ENCODE measurements around the gene ANP32B.
A peak's percentile ranks its signal among the peaks of the same experiment; 100 is the strongest.

Gene ANP32B

GRCh38 chr9:98047002-98047401, 63.9 kb downstream of the ANP32B start:
- DNase-seq (ENCODE audit: low read depth in 2 of 2): no peak
- no peak overlapping the region for H3K4me3 ChIP-seq (replicated peaks in 1 of 2; ENCODE audit: low read depth in 2 of 2, low read length in 2 of 2)
- TF ChIP-seq, protein P1, sequence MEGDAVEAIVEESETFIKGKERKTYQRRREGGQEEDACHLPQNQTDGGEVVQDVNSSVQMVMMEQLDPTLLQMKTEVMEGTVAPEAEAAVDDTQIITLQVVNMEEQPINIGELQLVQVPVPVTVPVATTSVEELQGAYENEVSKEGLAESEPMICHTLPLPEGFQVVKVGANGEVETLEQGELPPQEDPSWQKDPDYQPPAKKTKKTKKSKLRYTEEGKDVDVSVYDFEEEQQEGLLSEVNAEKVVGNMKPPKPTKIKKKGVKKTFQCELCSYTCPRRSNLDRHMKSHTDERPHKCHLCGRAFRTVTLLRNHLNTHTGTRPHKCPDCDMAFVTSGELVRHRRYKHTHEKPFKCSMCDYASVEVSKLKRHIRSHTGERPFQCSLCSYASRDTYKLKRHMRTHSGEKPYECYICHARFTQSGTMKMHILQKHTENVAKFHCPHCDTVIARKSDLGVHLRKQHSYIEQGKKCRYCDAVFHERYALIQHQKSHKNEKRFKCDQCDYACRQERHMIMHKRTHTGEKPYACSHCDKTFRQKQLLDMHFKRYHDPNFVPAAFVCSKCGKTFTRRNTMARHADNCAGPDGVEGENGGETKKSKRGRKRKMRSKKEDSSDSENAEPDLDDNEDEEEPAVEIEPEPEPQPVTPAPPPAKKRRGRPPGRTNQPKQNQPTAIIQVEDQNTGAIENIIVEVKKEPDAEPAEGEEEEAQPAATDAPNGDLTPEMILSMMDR (IDR thresholded peaks at IDR 0.05; ENCODE audit: low read depth, low read length): no peak

GRCh38 chr9:98049288-98050072, 66.3 kb downstream of the ANP32B start:
- H3K4me3 ChIP-seq (replicated peaks in 1 of 2; ENCODE audit: low read depth in 2 of 2, low read length in 2 of 2): no peak overlapping the region
- DNase-seq (ENCODE audit: low read depth in 2 of 2): no peak
- TF ChIP-seq, protein P1 (IDR thresholded peaks at IDR 0.05; ENCODE audit: low read depth, low read length): no peak

DNA sequence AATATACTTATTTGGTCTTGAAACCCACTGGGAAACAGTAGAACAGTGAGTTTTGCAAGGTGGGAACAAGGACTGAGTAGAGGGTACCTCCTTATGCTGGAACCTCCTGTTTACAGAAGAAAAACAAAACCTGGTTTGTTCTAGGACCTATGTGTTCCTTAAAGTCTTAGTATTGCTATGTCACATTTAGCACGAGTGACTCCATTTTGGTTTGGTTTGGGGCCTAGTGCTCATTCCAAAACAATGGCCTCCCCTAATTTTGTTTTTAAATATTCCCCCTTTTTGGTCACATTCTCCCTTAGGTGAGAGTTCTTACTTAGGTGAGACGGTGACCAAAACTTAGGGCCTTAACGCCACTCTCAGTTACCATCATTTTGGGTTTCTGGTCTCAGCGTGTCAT, 67.2 kb downstream of the ANP32B start:
- TF ChIP-seq, protein P1 (IDR thresholded peaks at IDR 0.05; ENCODE audit: low read depth, low read length): no peak
- H3K4me3 ChIP-seq (replicated peaks in 1 of 2; ENCODE audit: low read depth in 2 of 2, low read length in 2 of 2): no peak overlapping the region
- DNase-seq (ENCODE audit: low read depth in 2 of 2): no peak

- H3K4me3 ChIP-seq (replicated peaks in 1 of 2; ENCODE audit: low read depth in 2 of 2, low read length in 2 of 2): no peak overlapping the region
- TF ChIP-seq, protein P1 (IDR thresholded peaks at IDR 0.05; ENCODE audit: low read depth, low read length): no peak
- DNase-seq (ENCODE audit: low read depth in 2 of 2): no peak
Observed at GRCh38 chr9:98054376-98054951, 71.3 kb downstream of the ANP32B start.

DNA sequence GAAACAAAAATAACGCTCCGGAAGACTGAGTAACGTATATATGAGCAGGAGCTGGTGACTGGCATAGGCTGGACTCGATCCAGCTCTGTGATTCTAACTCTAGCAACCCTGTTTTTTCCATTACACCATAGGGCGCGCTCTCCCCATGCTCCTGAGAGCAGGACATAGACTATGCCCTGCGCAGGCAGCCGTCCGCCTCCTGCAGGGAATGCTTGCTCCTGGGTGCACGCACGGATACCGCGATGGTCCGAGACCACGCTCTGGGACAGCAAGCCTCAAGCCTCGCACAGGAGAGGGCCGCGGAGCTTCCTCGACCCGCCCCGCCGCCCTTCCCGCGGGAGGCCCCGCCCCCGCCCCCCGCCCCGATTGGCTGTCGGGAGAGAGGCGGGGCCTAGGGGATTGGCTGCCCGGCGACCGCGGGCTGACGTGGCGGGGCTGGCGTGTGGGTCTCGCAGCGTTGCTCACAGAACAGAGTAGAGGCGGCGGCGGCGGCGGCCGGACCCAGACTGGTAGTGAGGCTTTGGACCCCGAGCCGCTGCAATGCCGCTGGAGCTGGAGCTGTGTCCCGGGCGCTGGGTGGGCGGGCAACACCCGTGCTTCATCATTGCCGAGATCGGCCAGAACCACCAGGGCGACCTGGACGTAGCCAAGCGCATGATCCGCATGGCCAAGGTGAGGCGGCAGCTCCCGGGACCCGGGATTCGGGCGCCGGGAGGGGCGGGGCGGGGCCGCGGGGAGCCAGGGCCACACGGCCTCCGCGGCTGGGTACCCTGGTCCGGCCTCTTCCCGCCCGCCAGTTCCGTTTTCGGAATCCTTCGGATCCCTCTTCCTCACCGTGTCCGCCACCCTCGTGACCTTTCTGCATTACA, 73.4 kb downstream of the ANP32B start, which contains the start of gene NANS:
Gene NANS, plus strand, starts transcription at position 464 of the 869 bp plus-strand sequence. Its CDS starts 77 bp downstream, at position 541.
- TF ChIP-seq, protein P1 (IDR thresholded peaks at IDR 0.05; ENCODE audit: low read depth, low read length): no peak
- peak within 1 kb of the TSS; percentile 78 to 89 for H3K4me3 ChIP-seq (replicated peaks in 1 of 2; ENCODE audit: low read depth in 2 of 2, low read length in 2 of 2)
- DNase-seq (ENCODE audit: low read depth in 2 of 2): peak; percentile 96

GRCh38 chr9:98057138-98057799, 74.1 kb downstream of the ANP32B start:
- peak; percentile 16 to 18 for DNase-seq (ENCODE audit: low read depth in 2 of 2)
- peak overlapping the region; percentile 78 to 89 for H3K4me3 ChIP-seq (replicated peaks in 1 of 2; ENCODE audit: low read depth in 2 of 2, low read length in 2 of 2)
- TF ChIP-seq, protein P1 (IDR thresholded peaks at IDR 0.05; ENCODE audit: low read depth, low read length): no peak
